HL-60 (cell line): ENCODE data around the gene PDGFD.

Experiments
- GABPA ChIP-seq: IDR thresholded peaks from 2 replicates; pipeline ENCODE4 v1.6.1; 2012; ENCODE audit warnings: low read depth
- POLR2AphosphoS5 ChIP-seq: IDR thresholded peaks from 2 replicates; pipeline ENCODE4 v1.6.1; 2012; ENCODE audit warnings: low read depth
- REST ChIP-seq: IDR thresholded peaks from 2 replicates; pipeline ENCODE4 v1.6.1; 2012; ENCODE audit warnings: low read depth; ENCODE audit not compliant: insufficient replicate concordance
- SPI1 ChIP-seq: IDR thresholded peaks from 2 replicates; pipeline ENCODE4 v1.6.1; 2012; ENCODE audit warnings: low read depth, mild to moderate bottlenecking, borderline replicate concordance
- TF ChIP-seq, protein P1 (sequence below): IDR thresholded peaks from one replicate; pipeline ENCODE4 v1.5.1; 2011; ENCODE audit warnings: low read length, control low read depth, inconsistent platforms; ENCODE audit not compliant: insufficient read depth

DNA sequence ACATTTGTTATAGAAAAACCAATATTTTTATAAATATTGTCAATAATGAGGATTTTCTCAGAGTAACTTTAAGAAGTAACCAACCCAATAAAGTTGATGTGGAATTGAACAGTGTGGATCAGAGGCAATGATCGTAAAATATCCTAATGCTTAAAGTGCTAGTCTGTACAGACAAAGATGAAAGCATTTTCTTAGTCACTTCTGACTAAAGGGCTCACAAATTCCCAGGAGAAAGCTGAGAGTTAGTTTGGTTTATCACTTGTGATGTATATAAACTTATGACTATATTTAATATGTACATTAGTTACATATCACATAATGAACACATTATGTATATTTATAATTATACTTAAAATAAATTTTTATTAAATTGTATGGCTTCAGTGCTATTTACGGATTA lies 152.9 kb downstream of the PDGFD start:
- TF ChIP-seq, protein P1, sequence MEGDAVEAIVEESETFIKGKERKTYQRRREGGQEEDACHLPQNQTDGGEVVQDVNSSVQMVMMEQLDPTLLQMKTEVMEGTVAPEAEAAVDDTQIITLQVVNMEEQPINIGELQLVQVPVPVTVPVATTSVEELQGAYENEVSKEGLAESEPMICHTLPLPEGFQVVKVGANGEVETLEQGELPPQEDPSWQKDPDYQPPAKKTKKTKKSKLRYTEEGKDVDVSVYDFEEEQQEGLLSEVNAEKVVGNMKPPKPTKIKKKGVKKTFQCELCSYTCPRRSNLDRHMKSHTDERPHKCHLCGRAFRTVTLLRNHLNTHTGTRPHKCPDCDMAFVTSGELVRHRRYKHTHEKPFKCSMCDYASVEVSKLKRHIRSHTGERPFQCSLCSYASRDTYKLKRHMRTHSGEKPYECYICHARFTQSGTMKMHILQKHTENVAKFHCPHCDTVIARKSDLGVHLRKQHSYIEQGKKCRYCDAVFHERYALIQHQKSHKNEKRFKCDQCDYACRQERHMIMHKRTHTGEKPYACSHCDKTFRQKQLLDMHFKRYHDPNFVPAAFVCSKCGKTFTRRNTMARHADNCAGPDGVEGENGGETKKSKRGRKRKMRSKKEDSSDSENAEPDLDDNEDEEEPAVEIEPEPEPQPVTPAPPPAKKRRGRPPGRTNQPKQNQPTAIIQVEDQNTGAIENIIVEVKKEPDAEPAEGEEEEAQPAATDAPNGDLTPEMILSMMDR = no peak
- TF ChIP-seq POLR2AphosphoS5 = no peak
- TF ChIP-seq GABPA = no peak
- TF ChIP-seq REST = no peak
- no peak for TF ChIP-seq SPI1
